Neural cell (in vitro differentiated cells): ENCODE data around the gene RNF8. TPM values are rescaled to one million over a fixed set of nuclear protein-coding genes. Genes with fewer than 3 reads are reported as not detected.

Experiments
- H2AFZ ChIP-seq: fragments of 200-600, 300-800 bp; sonication (generic), shearing (Covaris generic); 2 replicates; pipeline ENCODE4 v1.6.0; 2014; ENCODE audit warnings: low read depth, mild to moderate bottlenecking, antibody characterized with exemption, low read length, moderate library complexity
- H3F3A ChIP-seq: fragments of 200-600 bp; shearing (Covaris generic); 2 replicates; pipeline ENCODE4 v1.6.1; 2016; ENCODE audit warnings: mild to moderate bottlenecking, moderate library complexity, mixed read lengths, antibody characterized with exemption, low read length; ENCODE audit not compliant: insufficient read depth, poor library complexity, severe bottlenecking
- H3K27ac ChIP-seq: fragments of 200-600, 300-800 bp; sonication (generic), shearing (Covaris generic); 2 replicates; pipeline ENCODE4 v1.5.1; 2014; ENCODE audit warnings: mild to moderate bottlenecking, low read length, moderate library complexity
- H3K27me3 ChIP-seq: fragments of 300-800, 200-600 bp; sonication (generic), shearing (Covaris generic); 2 replicates; pipeline ENCODE4 v1.6.0; 2014; ENCODE audit warnings: mild to moderate bottlenecking, low read depth, low read length, moderate library complexity; ENCODE audit not compliant: insufficient read depth
- H3K36me3 ChIP-seq: fragments of 300-800, 200-600 bp; sonication (generic), shearing (Covaris generic); 2 replicates; pipeline ENCODE4 v1.5.1; 2014; ENCODE audit warnings: mild to moderate bottlenecking, antibody characterized with exemption, low read length, moderate library complexity; ENCODE audit not compliant: insufficient read depth
- H3K4me2 ChIP-seq: fragments of 300-800, 200-600 bp; sonication (generic), shearing (Covaris generic); 2 replicates; pipeline ENCODE4 v1.6.0; 2014; ENCODE audit warnings: mild to moderate bottlenecking, low read length
- H3K4me3 ChIP-seq: fragments of 300-800, 200-600 bp; sonication (generic), shearing (Covaris generic); 2 replicates; pipeline ENCODE4 v1.5.1; 2014; ENCODE audit warnings: mild to moderate bottlenecking, low read length, moderate library complexity
- H3K79me2 ChIP-seq: fragments of 200-600 bp; shearing (Covaris generic); replicated peaks from 2 replicates; pipeline ENCODE4 v1.6.0; 2014; ENCODE audit warnings: mild to moderate bottlenecking, low read length, moderate library complexity; ENCODE audit not compliant: insufficient read depth
- H3K9ac ChIP-seq: fragments of 300-800, 200-600 bp; sonication (generic), shearing (Covaris generic); 2 replicates; pipeline ENCODE4 v1.6.1; 2016; ENCODE audit warnings: mild to moderate bottlenecking, low read length, mixed read lengths
- H3K9me2 ChIP-seq: fragments of 200-600 bp; shearing (Covaris generic); 2 replicates; pipeline ENCODE4 v1.6.1; 2016; ENCODE audit warnings: mild to moderate bottlenecking, low read length, mixed read lengths; ENCODE audit not compliant: insufficient read depth
- H3K9me3 ChIP-seq: fragments of 200-600, 300-800 bp; sonication (generic), shearing (Covaris generic); 2 replicates; pipeline ENCODE4 v1.6.1; 2016; ENCODE audit warnings: mild to moderate bottlenecking, mixed run types, low read length, moderate library complexity, mixed read lengths
- H4K20me1 ChIP-seq: fragments of 200-600 bp; shearing (Covaris generic); 2 replicates; pipeline ENCODE4 v1.6.1; 2016; ENCODE audit warnings: mild to moderate bottlenecking, mixed run types; ENCODE audit not compliant: insufficient read depth
- CTCF ChIP-seq: fragments of 450-650 bp; IDR thresholded peaks from 2 replicates; pipeline ENCODE4 v1.5.1; 2014; ENCODE audit warnings: antibody characterized with exemption, mild to moderate bottlenecking, moderate library complexity; ENCODE audit not compliant: poor library complexity, severe bottlenecking
- EP300 ChIP-seq: fragments of 450-650 bp; conservative IDR thresholded peaks from 2 replicates; pipeline ENCODE4 v1.6.1; 2014; ENCODE audit warnings: antibody characterized with exemption, mild to moderate bottlenecking, moderate library complexity; ENCODE audit not compliant: poor library complexity, severe bottlenecking
- EZH2 ChIP-seq: fragments of 200-600, 300-800 bp; shearing (Covaris generic), sonication (generic); IDR thresholded peaks from 2 replicates; pipeline ENCODE4 v1.6.1; 2014; ENCODE audit warnings: antibody characterized with exemption, low read length, borderline replicate concordance, mild to moderate bottlenecking; ENCODE audit not compliant: insufficient read depth, poor library complexity, severe bottlenecking
- MXI1 ChIP-seq: fragments of 450-650 bp; conservative IDR thresholded peaks from 2 replicates; pipeline ENCODE4 v1.6.1; 2014; ENCODE audit warnings: antibody characterized with exemption, mild to moderate bottlenecking; ENCODE audit not compliant: poor library complexity, severe bottlenecking
- POLR2AphosphoS5 ChIP-seq: IDR thresholded peaks from 2 replicates; pipeline ENCODE4 v1.6.1; 2012
- RAD21 ChIP-seq: fragments of 450-650 bp; conservative IDR thresholded peaks from 2 replicates; pipeline ENCODE4 v1.6.1; 2014; ENCODE audit warnings: antibody characterized with exemption, mild to moderate bottlenecking, moderate library complexity
- REST ChIP-seq: IDR thresholded peaks from 2 replicates; pipeline ENCODE4 v1.6.1; 2012; ENCODE audit warnings: borderline replicate concordance
- SMC3 ChIP-seq: fragments of 450-650 bp; conservative IDR thresholded peaks from 2 replicates; pipeline ENCODE4 v1.6.1; 2014; ENCODE audit warnings: antibody characterized with exemption, mild to moderate bottlenecking, moderate library complexity; ENCODE audit not compliant: poor library complexity
- TAF1 ChIP-seq: IDR thresholded peaks from 2 replicates; pipeline ENCODE4 v1.6.1; 2012; ENCODE audit warnings: low read depth
- polyA plus RNA-seq: library from polyadenylated mRNA; depleted of rRNA; stranded (reverse); fragments of >200 nt; gene quantifications from 2 replicates; pipeline ENCODE4 v1.2.3, GENCODE V29; 2014

The RNF8 gene
- polyA plus RNA-seq, 1 donor from 2014 or later = 54.0 TPM

- Histone ChIP-seq H3K4me3 (peak overlapping the region; percentile 96), H3K27ac (peak overlapping the region; percentile 93), H3K79me2 (peaks cover 44% of the 10 kb centered on the region)
These were observed 972 bp downstream of the RNF8 start for GRCh38 chr6:37354526-37355384.

More at GRCh38 chr6:37354526-37355384, 972 bp downstream of the RNF8 start:
- no peaks in the 10 kb centered on the region for H3K36me3 ChIP-seq
- H3K9ac ChIP-seq = peak overlapping the region; percentile 93
- H4K20me1 ChIP-seq = no peaks in the 10 kb centered on the region
- H3K9me3 ChIP-seq = no peaks in the 10 kb centered on the region
- no peaks in the 10 kb centered on the region for H3F3A ChIP-seq
- peak overlapping the region; percentile 93 for H2AFZ ChIP-seq
- no peaks in the 10 kb centered on the region for H3K27me3 ChIP-seq
- peak overlapping the region; percentile 63 for H3K4me2 ChIP-seq
- TF ChIP-seq MXI1 (no peak), EZH2 (no peak), REST (no peak), EP300 (no peak), SMC3 (no peak), RAD21 (no peak), TAF1 (no peak), POLR2AphosphoS5 (no peak), CTCF (no peak)
- H3K9me2 ChIP-seq = no peaks in the 10 kb centered on the region
